ENCODE data around the gene SPEF2. TPM values are rescaled to one million over a fixed set of nuclear protein-coding genes. Genes with fewer than 3 reads are reported as not detected.

The SPEF2 gene
- total RNA-seq, 2 donors from 2014 or later = 2.4 to 7.9 TPM

- H3K27me3 ChIP-seq (replicated peaks; ENCODE audit: insufficient read depth) = no peaks in the 10 kb centered on the region
- no peak overlapping the region for H3K27ac ChIP-seq
- peak; percentile 44 for TF ChIP-seq POLR2AphosphoS5 (IDR thresholded peaks at IDR 0.05)
- TF ChIP-seq, protein P1, sequence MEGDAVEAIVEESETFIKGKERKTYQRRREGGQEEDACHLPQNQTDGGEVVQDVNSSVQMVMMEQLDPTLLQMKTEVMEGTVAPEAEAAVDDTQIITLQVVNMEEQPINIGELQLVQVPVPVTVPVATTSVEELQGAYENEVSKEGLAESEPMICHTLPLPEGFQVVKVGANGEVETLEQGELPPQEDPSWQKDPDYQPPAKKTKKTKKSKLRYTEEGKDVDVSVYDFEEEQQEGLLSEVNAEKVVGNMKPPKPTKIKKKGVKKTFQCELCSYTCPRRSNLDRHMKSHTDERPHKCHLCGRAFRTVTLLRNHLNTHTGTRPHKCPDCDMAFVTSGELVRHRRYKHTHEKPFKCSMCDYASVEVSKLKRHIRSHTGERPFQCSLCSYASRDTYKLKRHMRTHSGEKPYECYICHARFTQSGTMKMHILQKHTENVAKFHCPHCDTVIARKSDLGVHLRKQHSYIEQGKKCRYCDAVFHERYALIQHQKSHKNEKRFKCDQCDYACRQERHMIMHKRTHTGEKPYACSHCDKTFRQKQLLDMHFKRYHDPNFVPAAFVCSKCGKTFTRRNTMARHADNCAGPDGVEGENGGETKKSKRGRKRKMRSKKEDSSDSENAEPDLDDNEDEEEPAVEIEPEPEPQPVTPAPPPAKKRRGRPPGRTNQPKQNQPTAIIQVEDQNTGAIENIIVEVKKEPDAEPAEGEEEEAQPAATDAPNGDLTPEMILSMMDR (IDR thresholded peaks at IDR 0.05) = no peak
- H3K36me3 ChIP-seq = peaks cover 0 to 2% of the 10 kb centered on the region in 2 donors
- intact Hi-C loops (cut with DNase I) = no loop called here
- no peaks in the 10 kb centered on the region for H3K9me3 ChIP-seq
- H3K4me3 ChIP-seq = no peak overlapping the region
- no peaks in the 10 kb centered on the region for H3K4me1 ChIP-seq (replicated peaks)
- WGBS = 54% methylated on average over 3 of the region's 3 CpGs
- peak; percentile 11 for DNase-seq (ENCODE audit: low spot score)
Measured at GRCh38 chr5:35863159-35863558, 245.5 kb downstream of the SPEF2 start.

Small RNAs within 50 kb of the gene (small RNA-seq; reads per million reads assigned to genes)
- 0 reads per million in 2 donors for gene RNU7-130P

Other genes with a start within 250 kb of the SPEF2 start
- gene IL7R, start 239.0 kb downstream of the SPEF2 start, total RNA-seq = 10 to 100 TPM in 1 of 2 donors, 1 to 10 TPM in 1; 7.8 to 13.5 TPM